ENCODE measurements around the gene UBE2E2. TPM values are rescaled to one million over a fixed set of nuclear protein-coding genes. Genes with fewer than 3 reads are reported as not detected.

Gene UBE2E2
- total RNA-seq, 2 donors from 2014 or later = 23.2 to 34.5 TPM

DNA sequence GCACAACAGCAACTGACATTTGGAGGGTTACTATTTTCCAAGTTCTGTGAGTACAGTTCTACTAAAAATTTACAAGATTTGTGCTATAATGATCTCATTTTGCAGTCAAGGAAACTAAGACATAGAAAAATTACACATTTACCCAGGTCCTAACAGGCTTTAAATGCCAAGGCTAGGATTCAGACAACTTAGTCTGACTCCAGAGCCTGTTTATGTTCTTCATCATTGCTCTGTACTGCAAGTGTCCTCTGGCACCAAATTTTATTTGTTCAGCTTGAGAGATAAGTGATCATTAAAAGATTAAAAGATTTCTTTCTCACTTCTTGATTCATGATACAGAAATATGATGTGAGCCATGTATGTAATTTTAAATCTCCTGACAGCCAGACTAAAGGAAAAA lies 290.8 kb downstream of the UBE2E2 start:
- Mint-ChIP-seq H3K27me3 (ENCODE audit: insufficient read depth) (no peaks in the 10 kb centered on the region), H3K27ac (no peak overlapping the region)

DNA sequence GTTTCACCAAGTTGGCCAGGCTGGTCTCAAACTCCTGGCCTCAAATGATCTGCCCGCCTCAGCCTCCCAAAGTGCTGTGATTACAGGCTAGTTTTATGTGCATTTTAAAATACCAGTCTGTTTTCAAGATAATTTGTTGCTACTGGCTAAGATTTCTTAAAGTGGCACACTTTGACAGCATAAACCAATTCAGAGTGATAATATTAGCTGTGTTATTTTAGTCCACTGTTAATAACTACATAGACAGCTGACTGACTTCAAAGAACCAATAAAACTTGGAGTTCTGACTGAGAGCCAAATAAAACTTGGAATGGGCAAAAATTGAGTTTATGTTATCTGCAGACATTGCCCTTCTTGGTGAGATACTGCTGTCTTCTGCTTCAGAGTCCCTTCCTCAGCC lies 291.8 kb downstream of the UBE2E2 start:
- Histone ChIP-seq H3K27me3 (ENCODE audit: control insufficient read depth, insufficient read depth, low read length, poor library complexity, severe bottlenecking) (no peaks in the 10 kb centered on the region), H3K4me3 (ENCODE audit: low read length) (no peak overlapping the region), H3K36me3 (ENCODE audit: control insufficient read depth, insufficient read depth, low read length) (no peaks in the 10 kb centered on the region), H3K9me3 (ENCODE audit: control insufficient read depth, low read length) (no peaks in the 10 kb centered on the region), H3K27ac (ENCODE audit: low read depth, low read length) (no peak overlapping the region), H3K4me1 (ENCODE audit: control insufficient read depth, insufficient read depth, low read length) (no peaks in the 10 kb centered on the region), H3K9ac (ENCODE audit: extremely low read depth, low read length, poor library complexity, severe bottlenecking) (no peak overlapping the region)
- no peaks in the 10 kb centered on the region for H3K9me3 Mint-ChIP-seq
- no peak for DNase-seq
- 96 to 100% methylated on average over 1 of the region's 1 CpG for WGBS, 2 experiments (ENCODE audit: insufficient coverage in 1 of 2, insufficient read length in 1 of 2)
- TF ChIP-seq, protein P1, sequence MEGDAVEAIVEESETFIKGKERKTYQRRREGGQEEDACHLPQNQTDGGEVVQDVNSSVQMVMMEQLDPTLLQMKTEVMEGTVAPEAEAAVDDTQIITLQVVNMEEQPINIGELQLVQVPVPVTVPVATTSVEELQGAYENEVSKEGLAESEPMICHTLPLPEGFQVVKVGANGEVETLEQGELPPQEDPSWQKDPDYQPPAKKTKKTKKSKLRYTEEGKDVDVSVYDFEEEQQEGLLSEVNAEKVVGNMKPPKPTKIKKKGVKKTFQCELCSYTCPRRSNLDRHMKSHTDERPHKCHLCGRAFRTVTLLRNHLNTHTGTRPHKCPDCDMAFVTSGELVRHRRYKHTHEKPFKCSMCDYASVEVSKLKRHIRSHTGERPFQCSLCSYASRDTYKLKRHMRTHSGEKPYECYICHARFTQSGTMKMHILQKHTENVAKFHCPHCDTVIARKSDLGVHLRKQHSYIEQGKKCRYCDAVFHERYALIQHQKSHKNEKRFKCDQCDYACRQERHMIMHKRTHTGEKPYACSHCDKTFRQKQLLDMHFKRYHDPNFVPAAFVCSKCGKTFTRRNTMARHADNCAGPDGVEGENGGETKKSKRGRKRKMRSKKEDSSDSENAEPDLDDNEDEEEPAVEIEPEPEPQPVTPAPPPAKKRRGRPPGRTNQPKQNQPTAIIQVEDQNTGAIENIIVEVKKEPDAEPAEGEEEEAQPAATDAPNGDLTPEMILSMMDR (conservative IDR thresholded peaks at IDR 0.05) = no peak
- no peaks in the 10 kb centered on the region for H3K36me3 Mint-ChIP-seq (ENCODE audit: low read depth)
- peaks cover 6% of the 10 kb centered on the region for H3K4me1 Mint-ChIP-seq
- H3K4me3 Mint-ChIP-seq = no peak overlapping the region
- H3K27me3 Mint-ChIP-seq (ENCODE audit: insufficient read depth) = no peaks in the 10 kb centered on the region
- no peak overlapping the region for H3K27ac Mint-ChIP-seq

More for the DNA sequence above, 290.8 kb downstream of the UBE2E2 start:
- no peak overlapping the region for H3K27ac ChIP-seq (ENCODE audit: low read depth, low read length)
- no peaks in the 10 kb centered on the region for H3K27me3 ChIP-seq (ENCODE audit: control insufficient read depth, insufficient read depth, low read length, poor library complexity, severe bottlenecking)
- H3K36me3 Mint-ChIP-seq (ENCODE audit: low read depth) = no peaks in the 10 kb centered on the region
- no peaks in the 10 kb centered on the region for H3K36me3 ChIP-seq (ENCODE audit: control insufficient read depth, insufficient read depth, low read length)
- no peak for DNase-seq
- no peaks in the 10 kb centered on the region for H3K9me3 ChIP-seq (ENCODE audit: control insufficient read depth, low read length)
- no peak overlapping the region for H3K4me3 ChIP-seq (ENCODE audit: low read length)
- no peak overlapping the region for H3K4me3 Mint-ChIP-seq
- peaks cover 14% of the 10 kb centered on the region for H3K4me1 Mint-ChIP-seq
- H3K4me1 ChIP-seq (ENCODE audit: control insufficient read depth, insufficient read depth, low read length) = peaks cover 6% of the 10 kb centered on the region
- no peaks in the 10 kb centered on the region for H3K9me3 Mint-ChIP-seq
- TF ChIP-seq, protein P1 (conservative IDR thresholded peaks at IDR 0.05) = no peak
- no peak overlapping the region for H3K9ac ChIP-seq (ENCODE audit: extremely low read depth, low read length, poor library complexity, severe bottlenecking)

DNA sequence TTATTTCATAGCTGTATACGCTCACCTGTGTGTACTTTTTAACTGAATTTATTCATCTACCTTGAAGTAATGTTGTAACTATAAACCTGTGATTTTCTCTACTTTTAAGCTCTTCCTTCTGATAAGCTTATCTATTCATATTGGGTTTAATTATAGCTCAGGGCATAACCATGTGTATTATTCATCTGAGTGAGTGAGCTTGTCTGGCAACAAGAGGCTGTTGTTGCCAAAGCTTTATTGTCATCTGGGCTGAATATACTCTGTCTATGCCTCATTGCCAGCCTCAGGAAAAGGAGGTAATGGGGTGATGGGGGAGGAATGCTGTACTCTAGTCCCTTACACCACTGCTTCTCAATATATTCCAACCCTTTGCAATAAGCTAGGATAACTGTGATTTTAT lies 292.4 kb downstream of the UBE2E2 start:
- H3K4me3 ChIP-seq (ENCODE audit: low read length) = no peak overlapping the region
- no peaks in the 10 kb centered on the region for H3K27me3 ChIP-seq (ENCODE audit: control insufficient read depth, insufficient read depth, low read length, poor library complexity, severe bottlenecking)
- no peak overlapping the region for H3K27ac ChIP-seq (ENCODE audit: low read depth, low read length)
- Mint-ChIP-seq H3K4me3 (no peak overlapping the region), H3K9me3 (no peaks in the 10 kb centered on the region), H3K27me3 (ENCODE audit: insufficient read depth) (no peaks in the 10 kb centered on the region), H3K36me3 (ENCODE audit: low read depth) (no peaks in the 10 kb centered on the region), H3K27ac (no peak overlapping the region), H3K4me1 (peaks cover 2% of the 10 kb centered on the region)
- no peaks in the 10 kb centered on the region for H3K9me3 ChIP-seq (ENCODE audit: control insufficient read depth, low read length)
- DNase-seq = no peak
- WGBS, 2 experiments (ENCODE audit: insufficient coverage in 1 of 2, insufficient read length in 1 of 2) = 100% methylated on average over 1 of the region's 1 CpG; no CpG with 5 or more reads in 1 of the 2 experiments
- no peaks in the 10 kb centered on the region for H3K36me3 ChIP-seq (ENCODE audit: control insufficient read depth, insufficient read depth, low read length)
- no peaks in the 10 kb centered on the region for H3K4me1 ChIP-seq (ENCODE audit: control insufficient read depth, insufficient read depth, low read length)
- TF ChIP-seq, protein P1 (conservative IDR thresholded peaks at IDR 0.05) = no peak
- no peak overlapping the region for H3K9ac ChIP-seq (ENCODE audit: extremely low read depth, low read length, poor library complexity, severe bottlenecking)
